GM12873 (cell line): ENCODE results near the gene KIAA1755.

Source experiments
- CTCF ChIP-seq: IDR thresholded peaks from 2 replicates; pipeline ENCODE4 v1.5.1; 2012; ENCODE audit warnings: low read depth, mild to moderate bottlenecking, moderate library complexity, low read length, control low read depth; ENCODE audit not compliant: insufficient read depth; ENCODE audit errors: missing control alignments

Gene KIAA1755

GRCh38 chr20:38215194-38216182, 45.0 kb downstream of the KIAA1755 start:
- TF ChIP-seq CTCF: no peak

- TF ChIP-seq CTCF: peak; percentile 25
Measured at GRCh38 chr20:38214256-38215193, 46.0 kb downstream of the KIAA1755 start.

- no peak for TF ChIP-seq CTCF
Measured at GRCh38 chr20:38213607-38213940, 47.0 kb downstream of the KIAA1755 start.

- no peak for TF ChIP-seq CTCF
Measured at GRCh38 chr20:38212806-38213606, 47.5 kb downstream of the KIAA1755 start.

- no peak for TF ChIP-seq CTCF
Measured at GRCh38 chr20:38211200-38212097, 49.1 kb downstream of the KIAA1755 start.

GRCh38 chr20:38210741-38211140, 49.8 kb downstream of the KIAA1755 start:
- TF ChIP-seq CTCF: no peak
